ENCODE data around the gene OTP.

DNA sequence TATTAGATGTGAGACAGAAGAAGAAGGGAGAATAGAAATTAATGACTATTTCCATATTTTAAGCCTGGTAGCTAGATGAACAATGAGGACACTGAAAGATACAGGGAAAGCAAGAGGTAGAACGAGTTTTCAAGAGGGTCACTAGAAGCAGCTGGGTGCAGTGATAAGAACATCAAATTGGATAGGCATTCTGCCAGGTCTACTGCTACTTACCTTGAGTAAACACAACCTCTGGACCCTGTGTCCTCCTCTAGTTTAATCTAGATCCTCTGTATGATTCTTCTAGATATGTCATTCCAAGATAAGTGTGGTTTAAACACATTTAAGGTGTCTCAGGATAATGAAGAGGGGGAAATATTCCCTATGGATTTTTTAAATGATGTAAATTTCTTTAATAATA lies 31.2 kb downstream of the OTP start:
- TF ChIP-seq, protein P1, sequence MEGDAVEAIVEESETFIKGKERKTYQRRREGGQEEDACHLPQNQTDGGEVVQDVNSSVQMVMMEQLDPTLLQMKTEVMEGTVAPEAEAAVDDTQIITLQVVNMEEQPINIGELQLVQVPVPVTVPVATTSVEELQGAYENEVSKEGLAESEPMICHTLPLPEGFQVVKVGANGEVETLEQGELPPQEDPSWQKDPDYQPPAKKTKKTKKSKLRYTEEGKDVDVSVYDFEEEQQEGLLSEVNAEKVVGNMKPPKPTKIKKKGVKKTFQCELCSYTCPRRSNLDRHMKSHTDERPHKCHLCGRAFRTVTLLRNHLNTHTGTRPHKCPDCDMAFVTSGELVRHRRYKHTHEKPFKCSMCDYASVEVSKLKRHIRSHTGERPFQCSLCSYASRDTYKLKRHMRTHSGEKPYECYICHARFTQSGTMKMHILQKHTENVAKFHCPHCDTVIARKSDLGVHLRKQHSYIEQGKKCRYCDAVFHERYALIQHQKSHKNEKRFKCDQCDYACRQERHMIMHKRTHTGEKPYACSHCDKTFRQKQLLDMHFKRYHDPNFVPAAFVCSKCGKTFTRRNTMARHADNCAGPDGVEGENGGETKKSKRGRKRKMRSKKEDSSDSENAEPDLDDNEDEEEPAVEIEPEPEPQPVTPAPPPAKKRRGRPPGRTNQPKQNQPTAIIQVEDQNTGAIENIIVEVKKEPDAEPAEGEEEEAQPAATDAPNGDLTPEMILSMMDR (IDR thresholded peaks at IDR 0.05): no peak
- TF ChIP-seq ZFX (IDR thresholded peaks at IDR 0.05; ENCODE audit: borderline replicate concordance): no peak
